Measurements from ENCODE around the gene SIRT6. TPM values are rescaled to one million over a fixed set of nuclear protein-coding genes. Genes with fewer than 3 reads are reported as not detected.

Gene SIRT6
- 3.3 TPM in 1 of 2 replicates, not detected in the other for polyA plus RNA-seq

DNA sequence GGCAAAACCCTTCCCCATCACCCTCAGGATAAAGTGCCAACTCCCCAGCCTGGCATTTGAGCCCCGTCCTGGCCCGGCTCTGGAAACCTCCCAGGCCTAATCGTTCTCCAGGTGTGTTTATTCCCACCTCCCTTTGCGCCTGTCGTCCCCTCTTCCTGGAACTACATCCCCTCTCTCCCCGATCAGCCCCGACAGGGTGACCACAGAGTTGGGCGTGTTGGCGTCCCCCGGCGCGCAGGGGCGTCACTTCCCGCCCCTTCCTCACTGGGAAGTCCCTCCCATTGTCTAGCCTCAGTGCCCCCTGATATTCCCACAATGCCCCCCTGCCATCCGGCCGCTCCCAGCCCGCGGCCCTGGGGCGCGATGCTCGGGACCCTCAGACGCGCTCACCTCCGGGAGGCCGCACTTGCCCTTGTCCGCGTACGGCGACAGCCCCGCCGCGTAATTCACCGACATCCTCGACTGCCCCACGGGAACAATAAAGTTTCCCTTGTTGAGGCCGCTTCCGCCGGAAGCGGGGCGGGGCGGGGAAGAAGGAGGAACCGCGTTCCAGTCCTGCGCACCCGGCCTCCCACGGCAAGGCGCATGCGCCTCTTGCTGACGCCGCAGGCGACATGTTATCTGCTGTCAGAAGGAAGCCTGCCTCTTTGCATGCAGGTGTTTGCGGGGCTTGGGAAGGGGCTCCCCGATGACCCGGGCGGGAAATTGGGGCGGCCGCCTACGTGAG, at the start of gene SIRT6, which contains the start of gene ANKRD24:
Gene SIRT6 (minus strand): TSS at position 480 of the 727 bp plus-strand sequence. CDS start 24 bp downstream, at position 456.
Gene ANKRD24 (plus strand): TSS at position 606 of the 727 bp plus-strand sequence. CDS start 3,737 bp downstream, outside the sequence.

GRCh38 chr19:4229179-4229931, 47.0 kb upstream of the SIRT6 start, which contains the start of gene EBI3:
TSS of gene EBI3 (plus strand) at chr19:4229523. CDS start at chr19:4229551, 28 bp downstream.

Other genes starting within 250 kb of the SIRT6 start
- gene NMRK2, start 249.5 kb downstream of the SIRT6 start, polyA plus RNA-seq = not detected in 2 replicates
- 0.27 and 0.63 TPM in 2 replicates for gene DAPK3, start 211.5 kb downstream of the SIRT6 start, polyA plus RNA-seq
- 126 and 167 TPM in 2 replicates for gene EEF2, start 197.1 kb downstream of the SIRT6 start, polyA plus RNA-seq
- 0.59 and 1.2 TPM in 2 replicates for gene PIAS4, start 174.8 kb downstream of the SIRT6 start, polyA plus RNA-seq
- 1.5 TPM in 2 replicates for gene ZBTB7A, start 115.7 kb downstream of the SIRT6 start, polyA plus RNA-seq
- 7.0 and 11.9 TPM in 2 replicates for gene MAP2K2, start 58.4 kb downstream of the SIRT6 start, polyA plus RNA-seq
- not detected in 2 replicates for gene CREB3L3, start 28.9 kb downstream of the SIRT6 start, polyA plus RNA-seq
- 0.25 and 1.1 TPM in 2 replicates for gene ANKRD24, start 126 bp upstream of the SIRT6 start, polyA plus RNA-seq
- gene EBI3, start 47.0 kb upstream of the SIRT6 start, polyA plus RNA-seq = not detected in 2 replicates
- gene YJU2, start 64.5 kb upstream of the SIRT6 start, polyA plus RNA-seq = 0.62 and 2.3 TPM in 2 replicates
- gene SHD, start 96.7 kb upstream of the SIRT6 start, polyA plus RNA-seq = 12.3 TPM in 1 of 2 replicates, not detected in the other
- gene TMIGD2, start 119.8 kb upstream of the SIRT6 start, polyA plus RNA-seq = not detected in 2 replicates
- gene FSD1, start 122.0 kb upstream of the SIRT6 start, polyA plus RNA-seq = 4.8 and 7.1 TPM in 2 replicates
- gene STAP2, start 156.3 kb upstream of the SIRT6 start, polyA plus RNA-seq = 2.9 TPM in 1 of 2 replicates, not detected in the other
- gene MPND, start 161.0 kb upstream of the SIRT6 start, polyA plus RNA-seq = 2.7 and 4.7 TPM in 2 replicates
- 1.6 and 2.8 TPM in 2 replicates for gene SH3GL1, start 218.0 kb upstream of the SIRT6 start, polyA plus RNA-seq
- gene CHAF1A, start 220.1 kb upstream of the SIRT6 start, polyA plus RNA-seq = 0.75 and 2.4 TPM in 2 replicates

All from Purkinje cell (primary cell).